GM23338 (cell line): Measurements from ENCODE around the gene IL23R. TPM values are rescaled to one million over a fixed set of nuclear protein-coding genes. Genes with fewer than 3 reads are reported as not detected.
"Not testable (repeated sequence)": the region's sequence is repeated elsewhere in the genome, so short reads cannot be mapped to it uniquely, and the experiment has no call there.

Experiments
- ATAC-seq: fragments of 200-7000 bp; cut with Tn5 transposase; 3 replicates; pipeline ENCODE4 v1.9.1; 2020
- DNase-seq: peaks from one replicate; pipeline ENCODE4 v3.0.0-alpha.2; 2015; ENCODE audit warnings: low spot score
- H2AFZ ChIP-seq: fragments of 200-600 bp; sonication (generic); 2 replicates; pipeline ENCODE4 v1.8.0; 2016; ENCODE audit warnings: antibody characterized with exemption, mild to moderate bottlenecking, moderate library complexity
- H3F3A ChIP-seq: fragments of 200-600 bp; sonication (generic); replicated peaks from 2 replicates; pipeline ENCODE4 v1.8.0; 2017; ENCODE audit warnings: antibody characterized with exemption, mixed run types, low read depth
- H3K27ac ChIP-seq: fragments of 200-600 bp; sonication (generic); 2 replicates; pipeline ENCODE4 v1.6.1; 2016; ENCODE audit warnings: low read depth
- H3K27me3 ChIP-seq: fragments of 200-600 bp; sonication (generic); 2 replicates; pipeline ENCODE4 v1.8.0; 2016; ENCODE audit warnings: mild to moderate bottlenecking, mixed run types, moderate library complexity; ENCODE audit not compliant: insufficient read depth
- H3K36me3 ChIP-seq: fragments of 200-600 bp; sonication (generic); 2 replicates; pipeline ENCODE4 v1.8.0; 2016; ENCODE audit warnings: mild to moderate bottlenecking; ENCODE audit not compliant: insufficient read depth
- H3K4me1 ChIP-seq: fragments of 200-600 bp; sonication (generic); 2 replicates; pipeline ENCODE4 v1.8.0; 2016; ENCODE audit warnings: mild to moderate bottlenecking, moderate library complexity; ENCODE audit not compliant: insufficient read depth
- H3K4me2 ChIP-seq: fragments of 200-600 bp; sonication (generic); 2 replicates; pipeline ENCODE4 v1.7.1; 2017; ENCODE audit warnings: mixed run types
- H3K4me3 ChIP-seq: fragments of 200-600 bp; sonication (generic); 2 replicates; pipeline ENCODE4 v1.6.1; 2016; ENCODE audit warnings: mixed run types
- H3K79me2 ChIP-seq: fragments of 200-600 bp; sonication (generic); replicated peaks from 2 replicates; pipeline ENCODE4 v1.8.0; 2017; ENCODE audit warnings: mild to moderate bottlenecking; ENCODE audit not compliant: insufficient read depth
- H3K9me2 ChIP-seq: fragments of 200-600 bp; sonication (generic); 2 replicates; pipeline ENCODE4 v1.8.0; 2017; ENCODE audit not compliant: insufficient read depth
- H4K20me1 ChIP-seq: fragments of 200-600 bp; sonication (generic); replicated peaks from 2 replicates; pipeline ENCODE4 v1.8.0; 2017; ENCODE audit warnings: mild to moderate bottlenecking; ENCODE audit not compliant: insufficient read depth
- H3K27ac Mint-ChIP-seq: 2 replicates; pipeline ENCODE4 v1.8.0; 2020; ENCODE audit warnings: inconsistent platforms, mild to moderate bottlenecking, moderate library complexity, mixed read lengths
- H3K27me3 Mint-ChIP-seq: 3 replicates; pipeline ENCODE4 v1.8.0; 2022; ENCODE audit warnings: low read depth, mild to moderate bottlenecking, moderate library complexity, mixed read lengths, inconsistent platforms; ENCODE audit not compliant: insufficient read depth, poor library complexity
- H3K36me3 Mint-ChIP-seq: 3 replicates; pipeline ENCODE4 v1.8.0; 2021; ENCODE audit warnings: low read depth, mild to moderate bottlenecking, inconsistent platforms, moderate library complexity, mixed read lengths
- H3K4me1 Mint-ChIP-seq: 3 replicates; pipeline ENCODE4 v1.8.0; 2020; ENCODE audit warnings: mild to moderate bottlenecking, inconsistent platforms, mixed read lengths
- H3K4me3 Mint-ChIP-seq: 3 replicates; pipeline ENCODE4 v1.8.0; 2021; ENCODE audit warnings: moderate library complexity, mild to moderate bottlenecking, inconsistent platforms, mixed read lengths
- H3K9me3 Mint-ChIP-seq: 3 replicates; pipeline ENCODE4 v1.8.0; 2020; ENCODE audit warnings: moderate library complexity, mild to moderate bottlenecking, inconsistent platforms, mixed read lengths
- CREB1 ChIP-seq: fragments of 250-450 bp; sonication (Bioruptor Pico); IDR thresholded peaks from 2 replicates; pipeline ENCODE4 v1.5.0; 2020; ENCODE audit warnings: low read depth, mild to moderate bottlenecking, moderate library complexity
- EZH2 ChIP-seq: fragments of 200-600 bp; sonication (generic); IDR thresholded peaks from one replicate; pipeline ENCODE4 v1.8.0; 2017; ENCODE audit warnings: antibody characterized with exemption, mild to moderate bottlenecking, low read depth; ENCODE audit not compliant: unreplicated experiment
- ZNF462 ChIP-seq: fragments of 250-450 bp; sonication (Bioruptor Pico); IDR thresholded peaks from 2 replicates; pipeline ENCODE4 v1.5.0; 2020; ENCODE audit warnings: mild to moderate bottlenecking, moderate library complexity
- polyA plus RNA-seq: library from polyadenylated mRNA; unstranded; fragments of >200 nt; fragmentation: Nextera tagmentation; extraction: Ambion mirVana; gene quantifications from 2 replicates; pipeline ENCODE4 v1.2.1, GENCODE V29; 2016
- total RNA-seq: library from RNA; depleted of rRNA; stranded (reverse); fragments of >200 nt; shearing (Covaris generic); gene quantifications from 2 replicates; pipeline ENCODE4 v1.2.3, GENCODE V29; 2014

Gene IL23R
- total and polyA plus RNA-seq, 2 experiments from 2014 or later, result not detected

DNA sequence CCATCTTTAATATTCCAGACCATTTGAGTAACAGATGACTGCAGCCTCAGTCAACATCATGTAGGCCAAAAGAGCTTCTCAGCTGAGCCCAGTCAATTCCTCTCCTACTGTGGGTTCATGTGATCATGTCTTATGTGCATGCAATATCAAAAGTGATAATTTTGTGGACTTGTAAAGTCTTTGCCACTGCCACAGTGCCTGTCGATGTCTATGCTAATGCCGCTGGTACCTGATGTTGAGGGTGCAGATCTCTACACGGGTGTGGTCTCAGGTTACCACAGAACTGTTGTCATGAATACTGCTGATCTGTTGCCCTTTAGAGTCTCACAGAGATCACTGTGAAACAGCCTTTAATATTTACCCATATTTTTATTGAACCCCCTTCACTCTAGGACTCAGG lies 20.2 kb upstream of the IL23R start (continued):
- TF ChIP-seq ZNF462 (CRISPR knock-in tag) (no peak), CREB1 (CRISPR knock-in tag) (no peak)

- no peak overlapping the region for H3K4me2 ChIP-seq
Observed at GRCh38 chr1:67146539-67146938, 19.7 kb upstream of the IL23R start.

GRCh38 chr1:67147973-67148372 lies 18.3 kb upstream of the IL23R start:
- not testable (repeated sequence) for H3K4me2 ChIP-seq, H3K36me3 ChIP-seq, H4K20me1 ChIP-seq, ATAC-seq, H3K4me1 ChIP-seq, H3K4me3 ChIP-seq, H3K79me2 ChIP-seq, H3K27me3 Mint-ChIP-seq, H3K4me3 Mint-ChIP-seq, H3F3A ChIP-seq, H3K27ac Mint-ChIP-seq, H3K27ac ChIP-seq, DNase-seq, H3K4me1 Mint-ChIP-seq, H3K36me3 Mint-ChIP-seq, H3K9me2 ChIP-seq, H3K9me3 Mint-ChIP-seq, H3K27me3 ChIP-seq
- peak overlapping the region; percentile 59; the same call in 1 of the 2 replicates for H2AFZ ChIP-seq

More at GRCh38 chr1:67146539-67146938, 19.7 kb upstream of the IL23R start:
- Histone ChIP-seq H3F3A (no peaks in the 10 kb centered on the region), H3K27ac (no peak overlapping the region), H3K4me1 (no peaks in the 10 kb centered on the region), H3K36me3 (no peaks in the 10 kb centered on the region), H4K20me1 (no peaks in the 10 kb centered on the region), H3K4me3 (no peak overlapping the region), H3K27me3 (no peaks in the 10 kb centered on the region), H3K9me2 (0 out of 2 replicates have a peak, but pooled peaks cover 6% of the 10 kb centered on the region), H3K79me2 (no peaks in the 10 kb centered on the region), H2AFZ (no peak overlapping the region)
- no peak for DNase-seq
- Mint-ChIP-seq H3K36me3 (no peaks in the 10 kb centered on the region), H3K4me1 (peaks cover 5% of the 10 kb centered on the region; the same call in 2 of the 3 replicates), H3K27me3 (peaks cover 2% of the 10 kb centered on the region), H3K4me3 (no peak overlapping the region), H3K9me3 (no peaks in the 10 kb centered on the region; the same call in 2 of the 3 replicates), H3K27ac (no peak overlapping the region)
- TF ChIP-seq EZH2, result no peak
- no peak for ATAC-seq
